Head of caudate nucleus (tissue), 42 donors: ENCODE data around the gene DGKB.

ENCODE experiments used
- DNase-seq, 42 donors: peaks; one replicate each; pipeline versions ENCODE4 v3.0.0 to v3.0.0-alpha.2; 2020 to 2021; ENCODE audit warnings: mixed read lengths in 7 of 42
- intact Hi-C: fragments of 100-400 bp; cut with DNase I; formaldehyde crosslinking; loops from one replicate; pipeline ENCODE4 v1.15.0; 2022

The DGKB gene

GRCh38 chr7:14870394-14870793 lies 32.2 kb downstream of the DGKB start:
- intact Hi-C loops = no loop called here
- no peak for DNase-seq

DNA sequence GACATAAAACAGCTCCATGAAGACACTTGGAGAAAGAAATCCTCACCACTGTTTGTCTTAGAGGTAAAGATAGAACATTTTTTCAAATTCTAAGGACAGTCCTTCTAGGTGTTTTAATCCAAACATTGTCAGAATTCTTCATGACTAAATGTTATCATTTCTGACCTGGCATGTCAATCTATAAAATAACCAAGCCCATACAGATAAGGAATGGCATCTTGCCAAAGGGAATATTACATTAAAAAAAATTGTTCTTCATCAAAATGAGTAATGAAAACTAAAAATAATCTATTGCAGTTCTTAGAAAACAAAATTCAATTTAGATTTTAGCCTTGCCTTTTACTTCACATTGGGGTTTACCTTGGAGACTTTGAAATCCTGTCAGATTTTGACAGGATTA lies 33.6 kb downstream of the DGKB start:
- intact Hi-C loops = no loop called here

GRCh38 chr7:14861456-14861855 lies 41.1 kb downstream of the DGKB start:
- intact Hi-C loops = no loop called here
- DNase-seq = no peak

More for the DNA sequence above, 33.6 kb downstream of the DGKB start:
- DNase-seq = no peak

GRCh38 chr7:14859267-14859666 lies 43.3 kb downstream of the DGKB start:
- no peak for DNase-seq
- intact Hi-C loops = no loop called here

- intact Hi-C loops = no loop called here
- no peak for DNase-seq
Observed at GRCh38 chr7:14858866-14859265, 43.7 kb downstream of the DGKB start.

DNA sequence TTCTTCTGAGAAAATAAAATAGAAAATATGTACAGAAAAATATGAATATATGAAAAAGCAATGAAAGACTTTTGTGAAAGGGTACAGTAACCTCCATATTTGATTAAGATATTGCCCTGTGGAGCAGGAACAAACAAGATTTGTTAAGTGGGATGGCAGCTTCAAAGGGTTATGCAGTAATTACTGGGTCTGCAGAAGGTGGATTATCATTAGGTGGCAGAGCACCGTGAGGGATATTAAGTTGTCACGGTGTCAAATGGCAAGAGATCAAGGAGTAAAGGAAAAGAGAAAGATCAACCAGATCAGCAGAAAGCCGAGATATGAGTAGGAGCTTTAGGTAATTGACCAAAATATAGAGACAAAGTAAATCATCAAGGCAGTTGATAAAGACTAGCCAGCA lies 44.1 kb downstream of the DGKB start:
- no peak for DNase-seq
- intact Hi-C loops = no loop called here

DNA sequence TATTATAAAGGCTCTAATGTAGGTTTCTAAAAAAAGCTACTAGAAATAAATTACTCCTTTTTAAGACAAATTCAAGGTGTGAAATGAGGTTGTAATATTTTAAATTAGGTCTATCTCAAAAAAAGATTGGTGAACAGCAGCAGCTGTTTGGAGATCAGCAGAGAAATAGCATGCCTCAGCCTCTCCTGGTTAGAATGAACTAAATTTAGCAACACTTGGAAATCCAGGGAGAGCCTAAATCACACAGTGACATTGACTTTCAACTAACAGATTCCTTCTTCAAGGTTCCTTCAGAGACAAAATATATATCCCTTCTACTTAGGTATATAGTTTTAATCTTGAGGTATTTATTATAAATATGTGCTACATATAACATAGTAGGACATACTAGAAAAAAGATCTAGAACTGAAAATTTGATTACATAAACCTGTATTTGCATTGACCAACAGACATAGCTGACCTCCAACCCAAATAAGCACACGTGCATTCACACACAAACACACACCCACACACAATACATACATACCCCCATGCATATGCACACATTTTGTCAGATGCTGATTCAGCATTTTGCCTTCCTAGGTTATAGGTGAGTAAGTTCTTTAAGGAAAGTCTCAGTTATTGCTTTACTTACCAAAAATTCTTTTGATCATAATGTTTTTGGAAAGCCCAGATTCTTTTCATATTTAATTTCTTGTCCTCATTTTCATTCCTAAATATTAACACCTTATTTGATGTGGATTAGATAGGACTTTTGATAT lies 47.3 kb downstream of the DGKB start:
- DNase-seq = no peak
- intact Hi-C loops = no loop called here

DNA sequence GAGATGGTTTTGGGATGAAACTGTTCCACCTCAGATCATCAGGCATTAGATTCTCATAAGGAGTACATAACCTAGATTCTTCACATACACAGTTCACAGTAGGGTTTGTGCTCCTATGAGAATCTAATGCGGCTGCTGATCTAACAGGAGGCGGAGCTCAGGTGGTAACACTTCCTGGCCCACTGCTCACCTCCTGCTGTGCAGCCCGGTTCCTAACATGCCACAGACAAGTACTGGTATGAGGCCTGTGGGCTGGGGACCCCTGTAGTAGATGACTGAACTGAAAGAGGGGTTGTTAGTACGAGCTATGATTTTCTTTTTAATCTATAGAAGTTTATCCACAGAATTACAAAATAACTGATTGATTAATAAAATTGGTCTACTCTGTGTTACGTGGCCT lies 48.1 kb downstream of the DGKB start:
- intact Hi-C loops = no loop called here
- DNase-seq = no peak

- no peak for DNase-seq
- intact Hi-C loops = no loop called here
Observed at GRCh38 chr7:14851610-14852009, 50.9 kb downstream of the DGKB start.

- no peak for DNase-seq
- intact Hi-C loops = no loop called here
Observed at GRCh38 chr7:14850039-14850438, 52.5 kb downstream of the DGKB start.

GRCh38 chr7:14846405-14846804 lies 56.1 kb downstream of the DGKB start:
- DNase-seq = no peak
- intact Hi-C loops = no loop called here

GRCh38 chr7:14843755-14844154 lies 58.8 kb downstream of the DGKB start:
- DNase-seq = no peak
- intact Hi-C loops = no loop called here

GRCh38 chr7:14842523-14842922 lies 60.0 kb downstream of the DGKB start:
- no peak for DNase-seq
- intact Hi-C loops = no loop called here

DNA sequence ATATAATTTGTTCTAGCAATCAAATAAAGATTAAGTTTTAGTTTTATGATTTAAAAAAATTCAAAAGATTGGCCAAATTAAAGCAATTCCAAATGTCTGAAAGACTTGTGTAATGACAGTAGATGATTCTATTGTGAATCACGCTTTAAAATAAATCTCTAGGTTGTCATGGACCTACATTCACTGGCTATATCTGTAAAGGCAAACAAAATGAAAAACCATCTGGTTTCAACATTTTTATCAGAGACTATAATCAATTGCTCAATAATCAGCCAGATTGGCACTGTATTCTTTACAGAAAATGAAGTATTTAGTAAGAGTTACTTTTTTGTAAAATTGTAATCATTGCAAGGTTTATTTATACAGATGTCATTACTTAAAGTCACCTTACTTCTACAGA lies 60.7 kb downstream of the DGKB start:
- intact Hi-C loops = no loop called here
- no peak for DNase-seq

GRCh38 chr7:14841086-14841485 lies 61.5 kb downstream of the DGKB start:
- no peak for DNase-seq
- intact Hi-C loops = no loop called here

DNA sequence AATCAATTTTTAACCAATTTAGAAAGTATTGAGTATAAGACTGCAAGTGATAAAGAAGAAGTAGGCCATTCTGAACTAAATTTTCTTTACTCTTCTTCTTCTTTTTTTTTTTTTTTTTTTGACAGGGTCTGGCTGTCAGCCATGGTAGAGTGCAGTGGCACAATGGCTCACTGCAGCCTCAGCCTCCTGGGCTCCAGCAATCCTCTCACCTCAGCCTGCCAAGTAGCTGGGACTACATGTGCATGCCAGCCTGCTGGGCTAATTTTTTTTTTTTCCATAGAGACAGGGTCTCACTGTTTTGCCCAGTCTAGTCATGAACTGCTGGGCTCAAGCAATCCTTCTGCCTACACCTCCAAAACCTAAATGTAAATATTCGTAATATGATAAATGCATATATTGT lies 63.2 kb downstream of the DGKB start:
- no peak for DNase-seq
- intact Hi-C loops = no loop called here

DNA sequence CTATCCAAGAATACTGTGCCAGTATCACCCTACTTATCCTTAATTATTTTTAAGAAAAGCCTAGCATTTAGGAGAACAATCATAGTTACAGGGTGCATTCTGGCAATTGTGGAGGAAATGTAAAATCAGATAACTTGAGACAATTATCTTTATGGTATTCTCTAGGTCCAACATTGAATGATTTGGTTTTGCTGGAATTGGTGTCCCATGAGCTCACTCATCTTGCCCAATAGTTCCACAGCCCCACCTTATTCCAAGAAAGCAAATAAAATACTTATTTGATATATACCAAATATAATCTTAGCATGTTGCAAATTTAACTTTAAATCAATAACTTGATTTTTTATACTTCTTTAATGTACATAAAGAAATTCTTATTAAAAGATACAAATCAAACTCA lies 65.3 kb downstream of the DGKB start:
- no peak for DNase-seq
- intact Hi-C loops = no loop called here

- peak in 36 of 42 donors; percentile 16 to 80 (median 44) for DNase-seq
- intact Hi-C loops = no loop called here
Observed at GRCh38 chr7:14836571-14837189, 65.9 kb downstream of the DGKB start.

DNA sequence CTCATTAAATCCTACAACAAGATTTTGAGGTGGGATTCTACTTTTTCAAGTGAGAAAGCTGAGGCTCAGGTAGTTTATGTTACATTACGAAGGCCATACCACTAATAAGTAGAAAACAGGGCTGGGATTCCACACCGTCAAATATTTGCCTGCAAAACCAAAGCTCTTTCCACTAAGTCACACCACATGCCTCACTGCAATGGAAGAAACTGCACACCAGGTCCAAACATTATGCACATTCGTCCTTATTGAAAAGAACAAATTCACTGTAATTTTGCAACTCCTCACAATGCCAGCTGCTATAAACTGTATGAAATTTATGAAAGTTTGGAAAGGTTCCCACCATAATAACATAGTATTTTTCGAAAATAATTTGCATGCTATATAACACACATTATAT lies 66.5 kb downstream of the DGKB start:
- intact Hi-C loops = no loop called here
- DNase-seq = no peak

GRCh38 chr7:14835384-14835783 lies 67.2 kb downstream of the DGKB start:
- intact Hi-C loops = no loop called here
- DNase-seq = no peak

DNA sequence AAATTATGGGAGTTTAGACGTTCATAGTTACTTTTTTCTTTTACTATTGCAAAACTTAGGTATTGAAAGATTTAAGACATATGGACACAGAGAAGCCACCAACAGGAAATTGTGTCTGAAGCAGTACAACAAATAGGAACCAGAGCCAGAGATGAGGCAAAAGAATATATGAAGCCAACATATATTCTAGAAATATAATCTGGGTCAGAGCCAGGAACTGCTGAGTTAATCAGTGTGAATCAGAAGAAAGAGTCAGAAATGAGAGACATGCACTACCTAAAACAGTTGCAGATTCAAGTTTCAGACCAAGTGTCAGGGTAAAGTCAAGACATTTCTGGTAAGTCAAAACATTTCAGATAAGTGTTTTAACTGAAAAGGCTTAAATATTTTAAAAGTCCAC lies 67.7 kb downstream of the DGKB start:
- intact Hi-C loops = no loop called here
- no peak for DNase-seq
